Body of pancreas (tissue), 4 donors: Measurements from ENCODE around the gene FAM204A. TPM values are rescaled to one million over a fixed set of nuclear protein-coding genes. Genes with fewer than 3 reads are reported as not detected.

ENCODE experiments used
- ATAC-seq: fragments of 150-250 bp; one replicate; pipeline ENCODE4 v1.9.1; 2016
- DNase-seq, 4 donors: peaks; one replicate each; pipeline ENCODE4 v3.0.0-alpha.2; 2019
- H3K27ac ChIP-seq, 4 donors: fragments of 200-600 bp; sonication (generic); 1 replicate in 3 of 4; 2 replicates in 1 of 4; pipeline versions ENCODE4 v1.5.1 to v1.6.1; 2016 to 2019; ENCODE audit warnings: mild to moderate bottlenecking in 1 of 4, mixed read lengths in 1 of 4, moderate library complexity in 1 of 4
- H3K27me3 ChIP-seq, 2 donors: fragments of 200-600 bp; sonication (generic); one replicate each; pipeline ENCODE4 v1.6.0; 2016; ENCODE audit warnings: mild to moderate bottlenecking in 1 of 2
- H3K36me3 ChIP-seq, 2 donors: fragments of 200-600 bp; sonication (generic); replicated peaks in 1 of 2; 2 replicates each; pipeline ENCODE4 v1.5.1; 2016; ENCODE audit warnings: low read depth in 2 of 2; ENCODE audit not compliant: insufficient read depth in 1 of 2
- H3K4me1 ChIP-seq: fragments of 200-600 bp; sonication (generic); one replicate; pipeline ENCODE4 v1.6.0; 2016
- H3K4me3 ChIP-seq, 2 donors: fragments of 200-600 bp; sonication (generic); 1 replicate in 1 of 2; 2 replicates in 1 of 2; pipeline ENCODE4 v1.5.1; 2016 to 2019
- H3K9me3 ChIP-seq, 3 donors: fragments of 200-600 bp; sonication (generic); 1 replicate in 2 of 3; 2 replicates in 1 of 3; pipeline ENCODE4 v1.5.1; 2016
- CTCF ChIP-seq, 7 experiments: fragments of 450-650 bp in 4 of 7; fragments of 200-600 bp in 3 of 7; sonication (generic) in 3 of 7; IDR thresholded peaks; one replicate each; pipeline ENCODE4 v1.5.1; 2016 to 2019; ENCODE audit warnings: antibody characterized with exemption in 7 of 7
- POLR2A ChIP-seq, 3 donors: fragments of 450-650 bp; IDR thresholded peaks; one replicate each; pipeline ENCODE4 v1.6.1; 2016; ENCODE audit warnings: antibody characterized with exemption in 3 of 3, mild to moderate bottlenecking in 2 of 3
- WGBS, 2 donors: methylation state at CpG; one replicate each; pipeline ENCODE4 v1.1.5; 2017; 5-methylcytosine and 5-hydroxymethylcytosine counted together
- intact Hi-C: fragments of 100-400 bp; cut with DNase I; formaldehyde crosslinking; loops from one replicate; pipeline ENCODE4 v1.15.1; 2023
- total RNA-seq, 2 donors: library from RNA; depleted of rRNA; stranded (reverse); fragments of >200 nt; gene quantifications; one replicate each; pipeline ENCODE4 v1.1.0, GENCODE V29; 2016

The FAM204A gene
- total RNA-seq, 2 donors from 2014 or later: 8.6 to 57.4 TPM

- no peak for TF ChIP-seq POLR2A (IDR thresholded peaks at IDR 0.05)
- no peak for TF ChIP-seq CTCF (IDR thresholded peaks at IDR 0.05)
- no peak for DNase-seq
- Histone ChIP-seq H3K27ac (no peak overlapping the region), H3K4me3 (no peak overlapping the region), H3K9me3 (no peaks in the 10 kb centered on the region), H3K27me3 (no peaks in the 10 kb centered on the region), H3K36me3 (no peaks in the 10 kb centered on the region), H3K4me1 (no peaks in the 10 kb centered on the region)
- WGBS, 2 donors: 81 to 83% methylated on average over 1 of the region's 1 CpG
- no peak for ATAC-seq
- intact Hi-C loops: no loop called here
Observed at GRCh38 chr10:118300320-118300719, 41.8 kb downstream of the FAM204A start.

- peaks cover 0 to 3% (median 0%) of the 10 kb centered on the region in 3 donors for H3K9me3 ChIP-seq
- 87% methylated on average over 7 of the region's 7 CpGs for WGBS, 2 donors
- no peak for DNase-seq
- intact Hi-C loops: no loop called here
- H3K27me3 ChIP-seq: no peaks in the 10 kb centered on the region
- H3K4me3 ChIP-seq: no peak overlapping the region
- TF ChIP-seq CTCF (IDR thresholded peaks at IDR 0.05) (no peak), POLR2A (IDR thresholded peaks at IDR 0.05) (no peak)
- no peak overlapping the region for H3K27ac ChIP-seq
- no peaks in the 10 kb centered on the region for H3K4me1 ChIP-seq
- ATAC-seq: no peak
- no peaks in the 10 kb centered on the region for H3K36me3 ChIP-seq
Observed at GRCh38 chr10:118298787-118299186, 43.3 kb downstream of the FAM204A start.

GRCh38 chr10:118291122-118291521 lies 51.0 kb downstream of the FAM204A start:
- Histone ChIP-seq H3K4me3 (no peak overlapping the region), H3K27ac (no peak overlapping the region), H3K36me3 (no peaks in the 10 kb centered on the region), H3K4me1 (no peaks in the 10 kb centered on the region), H3K27me3 (no peaks in the 10 kb centered on the region), H3K9me3 (peaks cover 0 to 3% (median 0%) of the 10 kb centered on the region in 3 donors)
- ATAC-seq (no peak), DNase-seq (no peak)
- intact Hi-C loops: no loop called here
- no peak for TF ChIP-seq CTCF (IDR thresholded peaks at IDR 0.05)
- no peak for TF ChIP-seq POLR2A (IDR thresholded peaks at IDR 0.05)

GRCh38 chr10:118290471-118290995 lies 51.6 kb downstream of the FAM204A start:
- 79 to 94% methylated on average over 3 of the region's 3 CpGs for WGBS, 2 donors
- no peak overlapping the region for H3K27ac ChIP-seq
- H3K36me3 ChIP-seq: no peaks in the 10 kb centered on the region
- no peak for TF ChIP-seq POLR2A (IDR thresholded peaks at IDR 0.05)
- TF ChIP-seq CTCF (IDR thresholded peaks at IDR 0.05): no peak
- no peak overlapping the region for H3K4me3 ChIP-seq
- no peaks in the 10 kb centered on the region for H3K4me1 ChIP-seq
- H3K9me3 ChIP-seq: peaks cover 0 to 3% (median 0%) of the 10 kb centered on the region in 3 donors
- ATAC-seq: no peak
- intact Hi-C loops: no loop called here
- DNase-seq: no peak
- H3K27me3 ChIP-seq: no peaks in the 10 kb centered on the region

GRCh38 chr10:118287076-118287806 lies 54.9 kb downstream of the FAM204A start:
- TF ChIP-seq POLR2A (IDR thresholded peaks at IDR 0.05) (no peak), CTCF (IDR thresholded peaks at IDR 0.05) (no peak)
- 76 to 77% methylated on average over 9 of the region's 9 CpGs for WGBS, 2 donors
- Histone ChIP-seq H3K27ac (no peak overlapping the region), H3K9me3 (no peaks in the 10 kb centered on the region), H3K36me3 (no peaks in the 10 kb centered on the region), H3K27me3 (no peaks in the 10 kb centered on the region), H3K4me1 (no peaks in the 10 kb centered on the region), H3K4me3 (no peak overlapping the region)
- no peak for DNase-seq
- intact Hi-C loops: no loop called here
- ATAC-seq: no peak
